Measurements from ENCODE around the gene GCK.

GCK gene

DNA sequence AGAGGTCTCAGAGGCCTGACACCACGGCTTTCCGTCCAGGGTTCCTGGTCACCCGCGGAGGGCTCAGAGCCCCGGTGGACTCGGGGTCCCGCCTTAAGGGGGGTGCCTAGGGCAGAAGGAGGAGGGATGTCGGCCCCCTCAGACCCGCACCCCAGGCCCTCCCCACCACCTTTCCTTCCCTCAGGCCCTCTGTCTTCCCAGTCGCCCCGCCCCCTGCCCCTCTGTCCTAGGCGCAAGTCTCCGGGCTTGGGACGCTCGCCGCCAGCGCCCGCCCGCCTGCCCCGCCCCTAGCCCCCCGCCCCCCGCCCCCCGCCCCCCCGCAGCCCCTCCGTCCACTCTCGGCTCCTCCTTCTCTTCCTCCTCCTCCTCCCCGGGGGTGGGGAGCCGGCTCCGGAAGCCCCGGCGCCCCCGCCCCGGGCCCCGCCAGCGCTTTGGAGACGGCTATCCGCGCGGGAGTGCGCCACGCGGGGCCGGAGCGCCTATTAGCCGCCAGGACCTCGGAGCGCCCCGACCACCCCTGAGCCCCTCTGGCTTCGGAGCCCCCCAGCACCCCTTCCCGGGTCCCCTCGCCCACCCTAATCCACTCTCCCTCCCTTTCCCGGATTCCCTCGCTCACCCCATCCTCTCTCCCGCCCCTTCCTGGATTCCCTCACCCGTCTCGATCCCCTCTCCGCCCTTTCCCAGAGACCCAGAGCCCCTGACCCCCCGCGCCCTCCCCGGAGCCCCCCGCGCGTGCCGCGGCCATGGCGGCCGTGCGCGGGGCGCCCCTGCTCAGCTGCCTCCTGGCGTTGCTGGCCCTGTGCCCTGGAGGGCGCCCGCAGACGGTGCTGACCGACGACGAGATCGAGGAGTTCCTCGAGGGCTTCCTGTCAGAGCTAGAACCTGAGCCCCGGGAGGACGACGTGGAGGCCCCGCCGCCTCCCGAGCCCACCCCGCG lies 85.0 kb downstream of the GCK start, which contains the start of gene AEBP1:
Gene AEBP1, plus strand, starts transcription at position 423 of the 937 bp plus-strand sequence. Its CDS starts 321 bp downstream, at position 744.
- DNase-seq (ENCODE audit: low read depth in 2 of 2), result no peak

DNA sequence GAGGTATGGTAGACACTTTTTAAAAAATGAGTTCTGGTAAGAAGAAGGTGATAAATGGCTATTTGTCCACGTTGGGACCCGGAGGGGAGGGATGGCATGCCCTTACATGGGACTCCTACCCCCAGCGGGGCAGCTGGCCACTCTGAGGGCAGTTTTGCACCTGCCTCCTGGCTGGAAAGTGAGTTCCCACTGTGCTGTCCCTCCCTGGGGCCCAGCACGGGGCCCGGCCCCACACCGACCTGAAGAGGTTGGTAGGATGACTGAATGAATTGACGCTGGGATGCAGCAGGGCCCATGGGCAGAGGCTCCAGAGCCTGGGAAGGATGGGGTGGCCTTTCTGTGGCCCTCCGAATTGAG lies 85.7 kb downstream of the GCK start:
- DNase-seq (ENCODE audit: low read depth in 2 of 2), result no peak

DNA sequence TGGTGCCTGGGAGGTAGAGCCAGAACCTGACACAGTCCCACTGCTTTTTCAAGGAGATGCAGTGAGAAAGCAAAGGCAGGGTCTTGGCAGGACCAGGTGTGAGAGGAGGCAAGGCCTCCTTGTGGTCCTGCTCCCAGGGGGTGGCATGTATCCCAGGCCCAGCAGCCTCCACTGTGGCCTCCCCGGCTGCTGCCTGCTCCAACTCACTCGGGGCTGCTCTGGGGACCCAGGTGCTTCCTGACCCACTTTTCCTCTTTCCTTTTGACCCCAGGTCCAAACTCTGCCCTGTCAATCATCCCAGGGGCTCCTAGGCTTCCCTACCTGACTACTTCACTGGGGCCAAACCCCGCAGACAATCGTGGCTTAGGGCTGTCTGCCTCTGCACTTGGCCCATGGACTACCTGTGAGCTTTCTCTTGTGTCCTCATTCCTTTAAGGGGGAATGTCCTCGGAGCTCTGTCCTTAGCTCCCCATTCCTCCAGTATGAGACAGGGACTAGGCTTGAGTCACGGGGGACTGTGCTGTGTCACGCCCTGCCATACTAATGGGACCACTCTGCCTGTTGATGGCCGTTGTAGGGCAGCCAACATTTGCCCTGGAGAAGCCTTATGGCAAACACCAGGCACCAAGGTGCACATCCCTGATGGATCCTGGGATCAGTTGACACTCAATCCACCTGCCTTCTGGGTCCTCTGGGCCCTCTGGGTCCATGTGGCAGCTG lies 86.2 kb downstream of the GCK start:
- no peak for DNase-seq (ENCODE audit: low read depth in 2 of 2)

DNA sequence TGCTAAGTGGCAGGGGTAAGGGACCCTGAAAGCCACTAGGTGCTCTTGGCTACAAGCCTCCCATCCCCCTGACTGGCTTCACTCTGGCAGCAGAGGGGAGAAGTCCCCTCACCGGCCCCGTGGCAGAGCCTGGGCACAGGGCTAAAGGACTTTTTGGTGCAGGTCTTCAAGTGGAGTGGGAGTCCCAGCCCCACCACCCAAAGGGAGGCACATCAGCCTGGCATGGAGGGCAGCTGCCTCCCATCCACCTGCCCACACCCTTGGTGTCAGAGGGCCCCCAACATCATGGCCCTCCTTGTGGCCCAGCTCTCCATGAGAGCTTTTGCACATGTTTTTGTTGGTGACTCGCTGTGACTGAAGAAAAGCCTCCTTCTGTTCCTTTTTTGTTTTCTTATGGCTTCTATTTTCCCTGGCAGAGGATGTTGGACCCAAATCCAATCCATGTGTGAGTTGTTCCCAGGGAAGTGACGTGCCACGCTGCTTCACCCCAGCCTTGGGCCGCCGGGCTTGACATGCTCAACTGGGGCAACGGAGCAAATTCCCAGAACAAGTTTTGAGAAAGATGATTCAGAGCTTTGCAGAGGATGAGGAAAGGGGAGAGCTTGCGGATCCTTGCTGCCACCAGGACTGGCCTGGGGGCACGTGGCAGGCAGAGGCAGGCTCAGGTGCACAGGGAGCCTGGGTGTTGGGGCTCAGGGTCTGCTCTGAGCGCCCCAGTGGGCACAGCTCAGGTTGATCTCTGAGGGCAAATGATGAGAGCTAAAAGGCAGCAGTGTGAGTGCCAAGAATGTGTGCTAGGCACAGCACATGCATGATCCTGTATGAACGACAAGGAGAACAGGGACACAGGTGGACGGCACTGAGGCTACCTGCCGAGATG lies 87.0 kb downstream of the GCK start:
- DNase-seq (ENCODE audit: low read depth in 2 of 2), result no peak

DNA sequence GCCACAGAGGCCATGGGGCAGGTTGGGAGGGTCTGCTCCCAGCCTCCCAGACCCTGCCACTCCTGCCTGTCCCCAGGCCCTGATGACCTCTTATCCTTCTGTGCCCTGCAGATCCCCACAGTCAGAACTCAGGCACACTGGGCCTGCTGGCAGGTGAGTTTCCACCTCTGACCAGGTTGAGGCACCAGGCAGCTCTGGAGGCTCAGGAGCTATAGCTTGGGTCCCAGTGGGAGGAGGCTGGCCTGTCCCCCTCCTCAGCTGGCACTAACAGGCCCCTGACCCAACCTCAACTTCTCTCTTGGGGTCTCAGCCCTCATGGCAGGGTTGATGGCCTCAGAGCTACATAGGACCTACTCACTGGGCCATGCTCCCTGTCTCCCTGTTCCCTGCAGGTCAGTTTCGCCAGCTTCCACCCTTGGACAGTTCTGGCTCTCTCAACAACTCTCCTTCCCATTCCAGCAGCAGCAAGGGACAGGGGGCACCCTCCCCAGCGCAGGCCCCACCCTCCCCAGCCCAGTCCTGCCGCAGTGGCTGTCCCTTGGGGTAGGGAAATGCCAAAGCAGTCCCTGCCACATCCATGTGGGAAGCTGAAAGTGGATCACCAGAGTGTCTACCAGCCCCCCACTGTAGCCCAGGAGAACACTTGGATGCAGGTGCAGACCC lies 87.8 kb downstream of the GCK start:
- DNase-seq (ENCODE audit: low read depth in 2 of 2), result no peak

DNA sequence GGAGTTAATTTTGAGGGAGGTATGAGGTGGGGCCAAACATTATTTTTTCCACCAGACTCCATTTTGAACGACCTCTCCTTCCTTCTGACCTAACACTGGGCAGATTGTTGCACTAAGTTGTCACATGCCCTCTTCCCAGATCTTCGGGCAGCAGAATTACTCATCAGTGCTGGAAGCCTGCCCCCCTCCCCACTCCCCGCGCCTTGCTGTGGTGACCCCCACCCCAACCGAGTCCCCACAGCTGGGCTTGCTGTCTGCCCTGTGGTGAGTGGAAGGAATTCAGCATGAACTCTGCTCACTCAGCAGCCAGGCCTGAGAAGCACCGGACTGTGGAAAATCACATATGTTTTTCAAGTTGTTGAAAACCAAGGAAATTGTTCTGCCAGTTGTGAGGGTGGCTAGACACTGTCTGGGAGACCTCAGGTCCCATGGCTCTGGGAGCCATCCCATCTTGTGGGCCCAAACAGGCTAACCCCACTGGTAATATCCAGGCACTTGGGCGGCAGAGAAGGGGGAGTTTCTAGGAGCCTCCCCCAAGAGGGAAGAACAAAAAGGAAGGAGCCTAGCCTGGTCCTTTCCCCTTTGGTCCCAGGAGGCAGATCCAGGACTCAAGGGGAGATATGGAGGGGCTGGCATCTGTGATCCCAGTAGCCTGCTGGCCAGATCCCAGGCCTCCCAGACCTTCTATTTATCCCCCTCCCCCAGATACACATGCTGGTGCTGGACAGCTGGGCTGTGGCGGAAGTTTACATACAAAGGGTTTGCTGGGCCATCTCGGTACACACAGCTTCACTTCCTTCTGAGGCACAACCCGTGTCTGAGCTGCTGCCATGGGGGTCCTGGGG lies 88.6 kb downstream of the GCK start:
- no peak for DNase-seq (ENCODE audit: low read depth in 2 of 2)

DNA sequence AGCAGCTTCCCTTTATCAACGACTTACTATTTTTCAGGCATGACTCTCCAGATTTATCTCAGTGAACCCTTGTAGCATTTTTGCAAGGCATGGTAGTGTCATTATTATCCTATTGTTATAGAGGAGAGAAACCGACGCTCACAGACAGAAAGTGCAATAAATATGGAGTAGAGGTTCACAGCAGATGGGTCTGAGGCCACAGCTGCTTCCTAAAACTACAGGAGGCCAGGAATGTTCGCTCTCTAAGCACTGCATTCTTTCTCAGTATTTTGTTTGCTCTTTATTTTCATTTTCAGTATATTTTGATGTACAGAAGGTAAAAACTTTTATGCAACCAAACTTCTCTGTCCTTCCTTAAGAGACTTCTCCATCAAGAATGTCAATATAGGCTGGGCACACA lies 89.6 kb downstream of the GCK start:
- DNase-seq (ENCODE audit: low read depth in 2 of 2), result no peak

DNA sequence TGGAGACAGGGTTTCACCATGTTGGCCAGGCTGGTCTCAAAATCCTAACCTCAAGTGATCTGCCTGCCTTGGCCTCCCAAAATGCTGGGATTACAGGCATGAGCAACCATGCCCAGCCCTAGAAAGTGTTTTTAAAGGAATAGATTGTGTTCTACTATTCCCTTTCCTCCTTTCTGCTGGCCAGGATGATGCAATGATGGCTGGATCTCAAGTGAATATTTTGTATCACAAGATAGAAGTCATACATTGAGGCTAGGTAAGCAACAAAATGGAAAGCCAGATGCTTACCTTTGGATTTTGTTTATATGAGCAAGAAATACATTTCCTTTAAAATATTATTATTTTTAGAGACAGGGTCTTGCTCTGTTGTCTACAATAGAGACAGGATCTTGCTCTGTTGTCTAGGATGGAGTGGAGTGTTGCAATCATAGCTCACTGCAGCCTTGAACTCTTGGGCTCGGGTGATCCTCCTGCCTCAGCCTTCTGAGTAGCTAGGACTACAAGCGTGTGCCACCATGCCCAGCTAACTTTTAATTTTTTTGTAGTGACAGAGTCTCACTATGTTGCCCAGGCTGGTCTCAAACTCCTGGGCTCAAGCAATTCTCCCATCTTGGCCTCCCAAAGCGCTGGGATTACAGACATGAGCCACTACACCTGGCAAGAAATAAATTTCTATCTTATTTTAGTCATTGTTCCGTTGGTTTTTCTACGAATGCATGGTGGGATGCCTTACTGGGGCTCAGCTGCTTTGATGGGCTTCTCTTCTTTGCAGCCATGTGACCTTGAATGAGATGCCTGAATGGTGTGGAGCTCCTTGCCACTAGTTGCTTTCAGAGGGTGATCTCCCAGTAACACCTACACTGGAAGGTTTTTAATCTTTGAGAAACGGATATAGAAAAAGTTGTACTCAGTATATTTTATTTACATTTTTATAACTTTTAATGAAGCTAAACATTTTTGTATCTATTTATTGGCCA lies 90.9 kb downstream of the GCK start:
- no peak for DNase-seq (ENCODE audit: low read depth in 2 of 2)

DNA sequence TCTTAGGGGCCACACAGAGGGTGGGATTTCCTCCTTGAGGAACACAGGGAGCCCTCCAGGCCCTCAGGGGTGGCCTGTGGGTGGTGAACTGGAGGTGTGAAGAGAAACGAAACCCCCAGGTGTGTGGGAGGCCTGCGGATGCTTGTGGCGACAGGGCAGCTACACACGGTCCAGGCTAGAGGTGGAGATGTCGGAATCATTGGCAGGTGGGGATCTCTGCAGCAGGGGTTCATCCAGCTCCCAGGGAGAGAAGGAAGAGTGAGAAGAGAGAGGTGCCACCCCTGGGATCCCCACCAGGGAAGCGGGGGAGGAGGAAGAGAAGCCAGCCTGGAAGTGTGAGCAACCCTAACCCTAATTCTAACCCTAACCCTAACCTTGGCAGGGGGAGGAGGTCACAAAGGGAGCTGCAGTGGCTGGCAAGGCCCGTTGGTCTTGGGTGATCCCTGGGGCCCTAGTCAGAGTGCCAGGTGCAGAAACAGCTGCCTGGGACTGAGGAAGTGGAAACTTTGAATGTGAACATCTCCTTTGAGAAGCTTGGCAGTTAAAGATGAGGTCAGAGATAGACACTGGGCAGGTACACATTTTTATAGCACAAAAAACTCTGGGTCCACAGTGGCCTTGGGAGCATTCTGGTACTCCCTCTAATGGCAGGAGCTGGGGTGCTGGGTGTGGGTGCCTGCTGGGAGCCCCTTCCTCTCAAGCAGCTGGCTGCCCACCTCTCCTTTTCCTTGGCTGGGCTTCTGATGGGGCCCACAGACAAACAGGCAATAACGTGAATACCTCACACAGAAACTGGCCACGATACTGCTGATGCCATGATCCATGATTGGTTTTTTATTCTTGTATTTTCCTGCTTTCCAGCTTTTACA lies 91.9 kb downstream of the GCK start:
- no peak for DNase-seq (ENCODE audit: low read depth in 2 of 2)

DNA sequence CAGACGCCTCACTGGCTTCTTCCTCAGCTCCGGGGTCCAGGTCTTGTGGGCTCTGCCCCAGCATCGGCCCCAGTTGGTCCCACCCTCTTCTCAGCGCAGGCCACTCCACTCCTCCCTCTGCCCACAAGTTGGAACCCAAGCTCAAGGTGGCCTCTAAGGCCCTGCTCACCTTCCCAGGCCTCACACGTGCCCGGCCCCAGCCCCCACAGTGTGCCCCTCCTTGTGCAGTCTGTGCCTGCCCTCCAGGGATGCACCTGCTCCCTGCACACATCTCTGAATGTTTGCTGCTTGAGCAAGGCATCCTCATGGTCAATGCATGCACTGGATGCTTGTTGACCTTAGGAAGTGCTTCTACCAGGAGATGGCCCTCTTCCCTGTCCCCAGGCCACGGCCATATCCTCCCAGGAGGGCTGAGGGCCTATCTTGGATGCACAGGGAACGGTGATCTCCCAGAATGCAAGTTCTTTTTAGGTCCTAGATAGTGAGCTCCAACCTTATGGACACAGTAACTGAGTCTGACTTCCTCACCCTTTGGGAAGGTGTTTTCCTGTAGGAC lies 92.8 kb downstream of the GCK start:
- DNase-seq (ENCODE audit: low read depth in 2 of 2), result no peak

DNA sequence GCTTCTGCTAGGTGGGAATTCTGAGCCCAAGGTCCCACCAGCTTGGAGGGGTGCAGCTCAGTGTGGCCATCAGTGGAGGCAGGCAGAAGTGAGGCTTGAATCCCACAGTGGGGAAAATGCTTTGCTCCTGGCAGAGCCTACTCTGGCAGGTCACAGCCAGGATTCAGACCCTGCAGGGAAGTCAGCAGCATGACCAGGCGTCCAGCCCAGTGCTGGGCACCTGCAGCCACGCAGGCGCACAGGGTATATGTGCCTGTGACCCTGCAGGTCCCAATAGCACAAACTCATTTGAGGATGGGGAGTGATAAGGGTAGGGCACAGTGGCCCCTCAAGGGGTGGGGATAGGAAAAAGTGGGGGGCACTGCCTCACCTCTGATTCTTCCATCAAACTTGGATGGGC lies 93.5 kb downstream of the GCK start:
- DNase-seq (ENCODE audit: low read depth in 2 of 2), result no peak

DNA sequence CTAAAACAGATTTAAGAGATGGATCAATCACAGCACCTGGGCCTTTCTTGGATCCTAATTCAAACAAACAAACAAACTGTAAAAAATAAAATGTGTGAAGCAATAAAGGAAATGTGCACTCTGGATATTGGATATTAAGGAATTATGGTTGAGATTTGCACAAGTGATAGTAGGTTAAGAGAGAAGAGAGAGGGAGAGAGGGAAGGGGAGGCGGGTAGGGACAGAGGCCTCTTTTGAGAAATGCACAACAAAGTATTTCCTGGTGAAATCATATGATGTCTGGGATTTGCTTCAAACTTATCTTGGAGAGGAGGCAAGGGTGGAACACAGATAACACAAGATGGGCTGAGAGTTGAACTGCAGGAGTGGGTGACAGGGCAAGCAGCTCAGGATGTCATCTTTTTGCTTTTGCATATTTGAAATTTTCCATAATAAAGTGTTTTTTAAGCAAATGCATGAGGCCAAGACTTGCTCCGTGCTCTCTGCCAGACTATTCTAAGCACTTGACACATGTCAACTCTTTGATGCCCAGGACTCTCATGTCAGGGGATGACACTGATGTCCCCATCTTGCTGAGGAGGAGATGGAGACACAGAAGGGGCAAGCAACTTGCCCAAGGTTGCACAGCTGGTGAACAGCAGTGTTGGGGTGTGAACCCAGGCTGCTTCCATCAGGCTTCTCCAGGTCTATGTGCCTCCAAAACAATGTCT lies 94.2 kb downstream of the GCK start:
- DNase-seq (ENCODE audit: low read depth in 2 of 2), result no peak

DNA sequence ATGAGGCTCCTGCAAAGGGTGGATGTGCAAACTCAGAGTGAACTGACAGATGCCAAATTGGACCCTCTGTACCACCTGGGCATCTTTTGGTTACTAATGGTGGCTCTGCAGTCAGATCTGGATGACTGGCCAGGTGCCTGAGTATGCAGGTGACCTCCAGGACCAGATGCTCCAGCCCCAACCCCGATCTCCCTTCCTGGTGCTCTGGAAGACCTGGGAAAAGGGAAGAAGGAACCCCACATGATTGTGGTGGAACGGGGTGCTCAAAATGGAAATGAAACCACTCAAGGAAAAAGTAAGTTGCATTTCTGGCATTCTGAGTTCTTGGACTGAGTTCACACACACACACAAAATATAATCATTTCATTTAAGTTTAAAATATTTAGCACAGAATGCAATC lies 94.9 kb downstream of the GCK start:
- DNase-seq (ENCODE audit: low read depth in 2 of 2), result no peak
